HG02642 (cell line): ENCODE measurements around the gene CHAF1A.

ENCODE experiments used
- ATAC-seq: cut with Tn5 transposase; IDR thresholded peaks from one replicate; pipeline ENCODE4 v1.9.1; 2021; ENCODE audit warnings: mild to moderate bottlenecking; ENCODE audit not compliant: unreplicated experiment, poor library complexity

Gene CHAF1A

DNA sequence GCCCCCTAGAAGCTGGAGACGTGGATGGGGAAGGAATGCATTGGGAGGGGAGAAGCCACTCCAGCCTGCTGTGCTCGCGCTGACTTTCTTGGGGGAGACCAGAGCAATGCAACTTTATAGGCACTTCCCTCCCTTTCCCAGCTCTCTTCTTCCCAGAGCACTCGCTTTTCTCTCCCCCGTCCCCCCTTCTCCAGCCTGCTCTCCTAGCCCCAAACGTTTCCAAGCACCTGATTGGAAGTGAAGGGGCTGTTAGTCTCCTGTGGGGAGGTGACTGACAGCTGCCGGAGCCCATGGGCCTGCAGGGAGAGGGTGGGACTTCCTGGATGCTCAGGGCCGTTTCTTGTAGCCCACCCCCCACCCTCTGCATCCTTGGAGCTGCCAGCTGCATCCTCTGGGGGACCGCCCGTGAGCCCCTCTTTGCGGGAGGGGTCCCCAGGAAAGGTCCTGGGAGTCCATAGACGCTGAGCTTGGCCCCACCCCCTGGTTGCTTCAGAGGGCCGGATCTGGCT lies 72.1 kb downstream of the CHAF1A start:
- no peak for ATAC-seq

DNA sequence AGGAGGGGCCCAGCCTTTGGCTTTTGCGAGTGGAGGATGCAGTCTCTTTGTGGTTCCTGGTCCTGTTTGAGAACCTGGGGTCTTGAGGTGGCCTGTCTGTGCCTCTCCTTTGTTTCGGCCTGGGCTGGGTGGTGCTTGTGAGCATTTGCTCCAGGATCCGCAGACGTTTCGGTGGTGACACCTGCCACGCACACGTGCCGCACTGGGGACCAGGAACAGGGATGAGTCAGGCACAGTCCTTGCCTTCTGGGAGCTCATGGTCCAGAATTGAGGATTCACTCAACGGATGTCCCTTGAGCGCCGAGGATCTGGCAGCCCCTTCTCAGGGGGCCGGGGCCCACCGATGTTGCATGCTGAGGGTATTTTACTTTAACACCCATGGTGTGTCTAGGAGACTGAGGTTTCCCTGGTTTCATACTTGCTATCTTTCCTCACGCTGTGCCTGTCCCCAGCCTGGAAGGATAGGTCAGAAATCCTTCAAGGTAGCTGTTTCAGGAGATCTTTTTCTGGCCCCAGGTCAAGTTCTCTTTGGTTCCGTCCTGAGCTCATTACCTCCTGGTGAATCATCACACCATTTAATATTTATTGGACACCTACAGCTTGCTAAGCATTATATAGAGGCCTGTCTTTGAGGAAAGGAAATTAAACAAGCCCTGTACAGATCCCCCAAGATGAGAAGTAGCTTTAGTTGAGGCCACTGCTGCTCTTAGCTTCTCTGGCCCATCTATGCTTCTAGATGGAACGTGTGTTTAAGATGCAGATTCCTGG lies 74.8 kb downstream of the CHAF1A start:
- no peak for ATAC-seq

DNA sequence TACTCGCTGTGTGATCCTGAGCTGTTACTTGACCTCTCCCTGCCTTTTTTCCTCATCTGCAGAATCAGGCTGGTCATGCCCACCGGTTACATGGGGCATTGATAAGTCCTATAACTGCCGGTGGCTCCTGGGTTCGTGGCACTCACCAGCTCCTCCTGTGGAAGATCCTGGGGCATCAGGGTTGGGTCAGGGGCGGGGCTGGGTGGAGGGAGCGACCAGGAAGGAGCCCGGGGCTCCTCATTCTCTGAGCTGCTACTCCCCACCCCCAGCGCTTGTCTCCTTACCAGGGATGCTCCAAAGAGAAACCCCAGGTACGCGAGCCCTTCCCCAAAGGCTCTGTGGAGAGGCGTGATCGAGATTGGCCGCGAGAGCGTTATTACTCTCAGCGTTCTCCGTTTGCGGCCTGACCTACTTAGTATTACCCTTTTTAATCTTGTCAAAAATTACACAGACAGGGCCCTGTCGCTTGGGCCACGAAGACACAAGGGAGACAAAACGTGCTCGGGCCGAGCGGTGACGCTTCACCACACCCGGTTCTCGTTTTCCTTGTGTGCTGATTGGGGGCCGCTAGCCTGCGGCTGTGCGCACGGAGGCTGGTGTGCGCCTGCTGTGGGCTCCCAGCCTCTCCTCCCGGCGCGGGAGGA lies 80.4 kb downstream of the CHAF1A start:
- ATAC-seq: no peak

DNA sequence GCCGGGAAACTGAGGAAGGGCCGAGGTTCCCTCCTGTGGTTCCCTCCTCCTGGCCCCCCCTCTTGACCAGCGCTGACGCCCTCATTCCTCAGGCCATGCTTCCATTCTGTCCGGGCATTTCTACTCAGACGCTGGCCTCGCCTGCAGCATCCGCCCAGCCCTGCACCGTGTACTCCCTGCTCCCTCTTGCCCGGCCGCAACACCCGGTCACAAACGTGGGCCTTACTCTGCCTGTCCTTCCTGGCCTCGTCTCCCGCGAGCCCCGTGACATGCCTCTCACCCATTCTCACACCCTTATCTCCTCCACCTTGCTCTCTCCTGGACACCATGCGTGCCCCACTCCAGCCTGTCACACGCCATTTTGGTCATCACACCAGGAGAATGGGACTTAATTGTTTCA lies 80.9 kb downstream of the CHAF1A start:
- ATAC-seq: no peak

DNA sequence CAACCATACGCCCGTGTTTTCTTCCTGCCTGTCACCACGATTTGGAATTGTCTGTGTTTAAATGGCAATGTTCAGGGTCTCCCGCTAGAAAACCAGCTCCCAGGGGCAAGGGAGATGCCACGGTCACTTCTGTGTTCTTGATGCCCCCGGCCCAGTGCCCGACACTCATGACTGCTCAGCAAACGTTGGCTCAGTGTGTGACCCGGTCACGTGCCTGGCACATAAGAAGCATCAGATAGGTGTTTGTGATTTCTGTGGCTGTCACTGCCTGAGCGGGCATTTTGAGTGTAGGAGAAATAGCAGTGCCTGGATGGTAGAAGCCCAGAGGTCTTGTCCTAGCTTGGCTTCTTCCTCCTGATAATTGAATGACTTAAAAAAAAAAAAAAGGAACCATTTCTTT lies 85.1 kb downstream of the CHAF1A start:
- ATAC-seq: no peak

DNA sequence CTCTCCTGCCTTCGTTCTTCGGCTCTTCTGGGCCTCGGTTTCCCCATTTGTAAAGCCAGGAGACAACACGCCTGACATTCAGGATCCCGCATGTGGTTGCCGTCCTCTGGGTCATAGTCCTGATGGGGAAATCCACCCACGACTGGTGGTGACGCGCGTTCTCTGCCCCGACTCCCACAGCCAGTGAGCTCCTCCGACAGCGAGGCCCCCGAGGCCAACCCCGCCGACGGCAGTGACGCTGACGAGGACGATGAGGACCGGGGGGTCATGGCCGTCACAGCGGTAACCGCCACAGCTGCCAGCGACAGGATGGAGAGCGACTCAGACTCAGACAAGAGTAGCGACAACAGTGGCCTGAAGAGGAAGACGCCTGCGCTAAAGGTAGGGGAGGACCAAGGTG lies 86.1 kb downstream of the CHAF1A start:
- ATAC-seq: no peak

DNA sequence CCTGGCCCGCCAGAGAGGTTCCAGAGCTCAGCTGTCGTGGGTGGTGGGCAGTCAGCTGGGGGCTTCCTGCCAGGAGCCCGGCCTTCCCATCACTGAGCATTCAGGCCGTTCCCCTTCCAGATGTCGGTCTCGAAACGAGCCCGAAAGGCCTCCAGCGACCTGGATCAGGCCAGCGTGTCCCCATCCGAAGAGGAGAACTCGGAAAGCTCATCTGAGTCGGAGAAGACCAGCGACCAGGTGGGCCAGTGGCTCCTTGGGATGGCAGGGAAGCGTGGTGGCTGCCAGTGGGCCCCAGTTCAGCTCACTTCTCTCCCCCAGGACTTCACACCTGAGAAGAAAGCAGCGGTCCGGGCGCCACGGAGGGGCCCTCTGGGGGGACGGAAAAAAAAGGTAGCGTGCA lies 89.0 kb downstream of the CHAF1A start:
- no peak for ATAC-seq

DNA sequence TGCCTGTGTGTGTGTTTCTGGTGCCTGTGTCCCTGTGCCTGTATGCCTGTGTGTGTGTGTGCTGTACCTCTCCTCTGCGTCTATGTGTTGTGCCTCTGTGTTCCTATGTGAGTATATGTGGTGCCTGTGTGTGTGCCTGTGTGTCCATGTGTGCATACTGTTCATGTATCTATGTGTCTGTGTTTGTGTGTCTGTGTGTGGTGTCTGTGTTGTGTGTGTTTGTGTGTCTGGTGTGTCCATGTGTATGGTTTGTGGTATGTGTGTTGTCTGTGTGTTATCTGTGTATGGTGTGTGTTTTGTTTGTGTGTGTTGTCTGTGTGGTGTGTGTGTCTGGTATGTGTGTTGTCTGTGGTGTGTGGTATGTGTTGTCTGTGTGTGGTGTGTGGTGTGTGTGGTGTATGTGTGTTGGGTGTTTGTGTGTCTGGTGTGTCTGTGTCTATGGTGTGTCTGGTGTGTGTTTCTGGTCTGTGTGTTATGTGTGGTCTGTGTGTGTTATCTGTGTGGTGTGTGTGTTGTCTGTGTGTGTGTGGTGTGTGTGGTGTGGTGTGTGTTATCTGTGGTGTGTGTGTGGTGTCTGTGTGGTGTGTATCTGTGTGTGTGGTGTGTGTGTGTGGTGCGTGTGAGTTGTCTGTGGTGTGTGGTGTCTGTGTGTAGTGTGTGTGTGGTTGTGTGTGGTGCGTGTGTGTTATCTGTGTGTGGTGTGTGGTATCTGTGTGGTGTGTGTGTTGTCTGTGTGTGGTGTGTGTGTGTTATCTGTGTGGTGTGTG lies 90.1 kb downstream of the CHAF1A start:
- ATAC-seq: no peak
